ENCODE results near the gene CAB39L.

Gene CAB39L

DNA sequence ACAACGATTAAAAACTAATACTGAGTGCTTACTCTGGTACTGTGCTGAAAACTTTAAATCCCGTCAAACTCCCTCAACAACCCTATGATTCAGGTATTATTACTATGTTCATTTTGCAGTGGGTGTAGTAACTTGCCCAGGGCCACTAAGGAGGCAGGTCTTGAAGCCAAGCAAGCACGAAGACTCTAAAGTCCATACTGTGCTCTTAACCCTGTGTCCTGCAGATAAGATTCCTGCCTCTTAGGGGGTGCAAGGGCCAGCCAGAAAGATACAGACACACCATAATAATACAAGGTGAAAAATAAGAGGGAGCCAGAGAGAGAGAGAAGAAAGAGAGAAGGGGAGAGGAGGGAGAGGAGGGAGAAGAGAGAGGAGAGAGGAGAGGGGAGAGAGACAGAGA lies 100.6 kb downstream of the CAB39L start:
- Histone ChIP-seq H3K9ac (ENCODE audit: low read length) (no peak overlapping the region), H3K9me3 (ENCODE audit: insufficient read depth, low read length) (no peaks in the 10 kb centered on the region), H3K4me2 (ENCODE audit: low read depth, low read length, poor library complexity, severe bottlenecking) (no peak overlapping the region), H3K27me3 (ENCODE audit: low read length) (no peaks in the 10 kb centered on the region), H3K4me3 (ENCODE audit: insufficient read depth, low read length, poor library complexity, severe bottlenecking) (no peak overlapping the region), H3K9me2 (replicated peaks; ENCODE audit: insufficient read depth, low read length) (no peaks in the 10 kb centered on the region), H3K27ac (ENCODE audit: low read depth, low read length) (no peak overlapping the region), H3K36me3 (ENCODE audit: low read length) (no peaks in the 10 kb centered on the region), H3F3A (ENCODE audit: insufficient read depth) (no peaks in the 10 kb centered on the region), H3K79me2 (ENCODE audit: insufficient read depth, low read length) (no peaks in the 10 kb centered on the region), H2AFZ (ENCODE audit: low read depth, low read length, severe bottlenecking) (no peak overlapping the region), H4K20me1 (ENCODE audit: low read depth, low read length) (no peaks in the 10 kb centered on the region)
- TF ChIP-seq, protein P1, sequence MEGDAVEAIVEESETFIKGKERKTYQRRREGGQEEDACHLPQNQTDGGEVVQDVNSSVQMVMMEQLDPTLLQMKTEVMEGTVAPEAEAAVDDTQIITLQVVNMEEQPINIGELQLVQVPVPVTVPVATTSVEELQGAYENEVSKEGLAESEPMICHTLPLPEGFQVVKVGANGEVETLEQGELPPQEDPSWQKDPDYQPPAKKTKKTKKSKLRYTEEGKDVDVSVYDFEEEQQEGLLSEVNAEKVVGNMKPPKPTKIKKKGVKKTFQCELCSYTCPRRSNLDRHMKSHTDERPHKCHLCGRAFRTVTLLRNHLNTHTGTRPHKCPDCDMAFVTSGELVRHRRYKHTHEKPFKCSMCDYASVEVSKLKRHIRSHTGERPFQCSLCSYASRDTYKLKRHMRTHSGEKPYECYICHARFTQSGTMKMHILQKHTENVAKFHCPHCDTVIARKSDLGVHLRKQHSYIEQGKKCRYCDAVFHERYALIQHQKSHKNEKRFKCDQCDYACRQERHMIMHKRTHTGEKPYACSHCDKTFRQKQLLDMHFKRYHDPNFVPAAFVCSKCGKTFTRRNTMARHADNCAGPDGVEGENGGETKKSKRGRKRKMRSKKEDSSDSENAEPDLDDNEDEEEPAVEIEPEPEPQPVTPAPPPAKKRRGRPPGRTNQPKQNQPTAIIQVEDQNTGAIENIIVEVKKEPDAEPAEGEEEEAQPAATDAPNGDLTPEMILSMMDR (IDR thresholded peaks at IDR 0.05; ENCODE audit: insufficient read depth, low read length, poor library complexity, severe bottlenecking) = no peak
- no peak for TF ChIP-seq EZH2phosphoT487 (conservative IDR thresholded peaks at IDR 0.05; ENCODE audit: low read length)

DNA sequence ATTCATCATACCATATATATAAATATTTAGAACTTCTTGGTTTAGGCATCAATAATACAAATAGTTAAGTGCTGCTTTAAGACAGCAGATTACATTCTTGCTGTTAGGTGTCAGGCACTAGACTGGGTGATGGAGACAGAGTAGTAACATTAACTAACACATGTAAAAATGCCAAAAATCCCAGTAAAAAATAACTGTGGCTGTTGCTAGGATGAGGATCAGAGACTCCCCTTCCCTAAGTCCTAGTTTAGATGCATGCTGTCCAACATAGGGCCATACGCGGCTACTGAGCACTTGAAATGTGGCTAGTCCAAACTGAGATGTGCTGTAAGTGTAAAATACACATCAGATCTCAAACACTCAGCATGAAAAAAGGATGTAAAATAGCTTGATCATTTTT lies 101.4 kb downstream of the CAB39L start:
- Histone ChIP-seq H3K27ac (ENCODE audit: low read depth, low read length) (no peak overlapping the region), H3K4me3 (ENCODE audit: insufficient read depth, low read length, poor library complexity, severe bottlenecking) (no peak overlapping the region), H3K9ac (ENCODE audit: low read length) (no peak overlapping the region), H3K9me2 (replicated peaks; ENCODE audit: insufficient read depth, low read length) (no peaks in the 10 kb centered on the region), H3K36me3 (ENCODE audit: low read length) (no peaks in the 10 kb centered on the region), H4K20me1 (ENCODE audit: low read depth, low read length) (no peaks in the 10 kb centered on the region), H3F3A (ENCODE audit: insufficient read depth) (no peaks in the 10 kb centered on the region), H3K4me2 (ENCODE audit: low read depth, low read length, poor library complexity, severe bottlenecking) (no peak overlapping the region), H3K79me2 (ENCODE audit: insufficient read depth, low read length) (no peaks in the 10 kb centered on the region), H2AFZ (ENCODE audit: low read depth, low read length, severe bottlenecking) (no peak overlapping the region), H3K9me3 (ENCODE audit: insufficient read depth, low read length) (no peaks in the 10 kb centered on the region), H3K27me3 (ENCODE audit: low read length) (no peaks in the 10 kb centered on the region)
- TF ChIP-seq, protein P1 (IDR thresholded peaks at IDR 0.05; ENCODE audit: insufficient read depth, low read length, poor library complexity, severe bottlenecking) = no peak
- TF ChIP-seq EZH2phosphoT487 (conservative IDR thresholded peaks at IDR 0.05; ENCODE audit: low read length) = no peak

DNA sequence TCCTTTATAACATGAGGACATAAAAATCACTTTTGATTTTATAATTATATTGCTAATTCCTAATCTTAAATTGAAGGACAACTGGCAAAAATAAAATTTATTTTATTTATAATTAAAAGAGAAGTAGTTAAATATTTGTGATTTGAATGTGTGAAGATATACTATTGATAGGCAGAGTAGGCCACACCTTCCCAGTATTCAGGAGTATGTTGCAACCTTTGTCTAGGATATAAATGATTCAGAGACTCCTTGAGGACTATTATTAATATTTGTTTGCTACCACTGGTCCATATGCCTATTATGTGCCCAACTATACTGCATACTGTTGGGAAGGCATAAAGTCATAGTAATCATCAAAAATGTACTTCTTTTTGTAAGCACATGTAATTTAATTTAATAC lies 101.9 kb downstream of the CAB39L start:
- Histone ChIP-seq H3K27ac (ENCODE audit: low read depth, low read length) (no peak overlapping the region), H3K36me3 (ENCODE audit: low read length) (no peaks in the 10 kb centered on the region), H3K79me2 (ENCODE audit: insufficient read depth, low read length) (no peaks in the 10 kb centered on the region), H4K20me1 (ENCODE audit: low read depth, low read length) (no peaks in the 10 kb centered on the region), H3K4me3 (ENCODE audit: insufficient read depth, low read length, poor library complexity, severe bottlenecking) (no peak overlapping the region), H3K4me2 (ENCODE audit: low read depth, low read length, poor library complexity, severe bottlenecking) (no peak overlapping the region), H3K9ac (ENCODE audit: low read length) (no peak overlapping the region), H3F3A (ENCODE audit: insufficient read depth) (no peaks in the 10 kb centered on the region), H2AFZ (ENCODE audit: low read depth, low read length, severe bottlenecking) (no peak overlapping the region), H3K9me3 (ENCODE audit: insufficient read depth, low read length) (no peaks in the 10 kb centered on the region), H3K27me3 (ENCODE audit: low read length) (no peaks in the 10 kb centered on the region), H3K9me2 (replicated peaks; ENCODE audit: insufficient read depth, low read length) (no peaks in the 10 kb centered on the region)
- TF ChIP-seq, protein P1 (IDR thresholded peaks at IDR 0.05; ENCODE audit: insufficient read depth, low read length, poor library complexity, severe bottlenecking) = no peak
- no peak for TF ChIP-seq EZH2phosphoT487 (conservative IDR thresholded peaks at IDR 0.05; ENCODE audit: low read length)
